Naive thymus-derived CD4-positive, alpha-beta T cell (primary cell): ENCODE measurements around the gene MMP21. TPM values are rescaled to one million over a fixed set of nuclear protein-coding genes. Genes with fewer than 3 reads are reported as not detected.

Source experiments
- ATAC-seq: fragments of 150-1000 bp; cut with Tn5 transposase; 2 replicates; pipeline ENCODE4 v1.10.0; 2021; ENCODE audit warnings: mild to moderate bottlenecking, moderate library complexity
- CTCF ChIA-PET: fragments of 350-600 bp; sonication (Branson Sonifier 250); formaldehyde crosslinking; loops from one replicate; lab custom pipeline; 2021; ENCODE audit warnings: antibody characterized with exemption; lab: Charles Lee
- POLR2A ChIA-PET: fragments of 350-600 bp; sonication (Branson Sonifier 250); formaldehyde crosslinking; loops from one replicate; lab custom pipeline; 2021; ENCODE audit warnings: antibody characterized with exemption, inconsistent platforms; lab: Charles Lee
- DNase-seq, 9 donors: peaks; one replicate each; pipeline versions ENCODE4 v3.0.0 to v3.0.0-alpha.2; 2020 to 2022; ENCODE audit warnings: mixed read lengths in 1 of 9
- H3K27ac ChIP-seq: one replicate; pipeline ENCODE4 v1.7.0; 2013; ENCODE audit warnings: mild to moderate bottlenecking, low read depth, low read length, moderate library complexity
- H3K27me3 ChIP-seq, 2 donors: one replicate each; pipeline ENCODE4 v1.7.0; 2013; ENCODE audit warnings: low read length in 2 of 2, mild to moderate bottlenecking in 2 of 2, moderate library complexity in 2 of 2; ENCODE audit not compliant: control insufficient read depth in 2 of 2, insufficient read depth in 2 of 2
- H3K36me3 ChIP-seq, 3 experiments: 1 replicate in 2 of 3; 2 replicates in 1 of 3; pipeline ENCODE4 v1.7.0; 2013; ENCODE audit warnings: low read length in 3 of 3, mild to moderate bottlenecking in 3 of 3, moderate library complexity in 1 of 3; ENCODE audit not compliant: insufficient read depth in 3 of 3, control insufficient read depth in 2 of 3
- H3K4me1 ChIP-seq, 2 donors: one replicate each; pipeline ENCODE4 v1.7.0; 2013; ENCODE audit warnings: low read length in 2 of 2, mild to moderate bottlenecking in 2 of 2, moderate library complexity in 1 of 2; ENCODE audit not compliant: control insufficient read depth in 2 of 2, insufficient read depth in 2 of 2
- H3K4me3 ChIP-seq: 2 replicates; pipeline ENCODE4 v1.7.0; 2013; ENCODE audit warnings: mild to moderate bottlenecking, low read length
- H3K9me3 ChIP-seq, 3 experiments: 1 replicate in 2 of 3; 2 replicates in 1 of 3; pipeline ENCODE4 v1.7.0; 2013; ENCODE audit warnings: low read length in 3 of 3; ENCODE audit not compliant: control insufficient read depth in 2 of 3
- H3K27ac Mint-ChIP-seq, 9 donors: one replicate each; pipeline ENCODE4 v1.8.0; 2020 to 2022; ENCODE audit warnings: mixed read lengths in 9 of 9, mild to moderate bottlenecking in 8 of 9, moderate library complexity in 5 of 9, inconsistent platforms in 2 of 9
- H3K27me3 Mint-ChIP-seq, 5 donors: one replicate each; pipeline ENCODE4 v1.8.0; 2021 to 2022; ENCODE audit warnings: mixed read lengths in 5 of 5, mild to moderate bottlenecking in 1 of 5
- H3K36me3 Mint-ChIP-seq, 5 donors: one replicate each; pipeline ENCODE4 v1.8.0; 2020 to 2022; ENCODE audit warnings: mixed read lengths in 5 of 5, mild to moderate bottlenecking in 3 of 5, inconsistent platforms in 1 of 5
- H3K4me1 Mint-ChIP-seq, 7 donors: one replicate each; pipeline ENCODE4 v1.8.0; 2020 to 2022; ENCODE audit warnings: mixed read lengths in 7 of 7, mild to moderate bottlenecking in 3 of 7, inconsistent platforms in 1 of 7
- H3K4me3 Mint-ChIP-seq, 10 donors: one replicate each; pipeline ENCODE4 v1.8.0; 2020 to 2022; ENCODE audit warnings: mild to moderate bottlenecking in 10 of 10, mixed read lengths in 10 of 10, moderate library complexity in 6 of 10, inconsistent platforms in 2 of 10
- H3K9me3 Mint-ChIP-seq, 11 donors: one replicate each; pipeline ENCODE4 v1.8.0; 2020 to 2022; ENCODE audit warnings: mixed read lengths in 11 of 11, mild to moderate bottlenecking in 4 of 11, inconsistent platforms in 1 of 11, moderate library complexity in 1 of 11
- intact Hi-C, 2 donors: fragments of 100-400 bp; cut with micrococcal nuclease; formaldehyde crosslinking; loops; one replicate each; pipeline ENCODE4 v1.15.1; 2023
- polyA plus RNA-seq, 2 donors: library from polyadenylated mRNA; unstranded; fragments of 300-500 nt; fragmentation: Illumina TruSeq; gene quantifications; one replicate each; pipeline ENCODE4 v1.2.3, GENCODE V29; 2021
- total RNA-seq, 6 experiments: library from RNA in 5 of 6; stranded (reverse) in 5 of 6; gene quantifications; 1 replicate in 5 of 6; 2 replicates in 1 of 6; pipeline ENCODE4 v1.2.3 and lab custom pipeline; 2021 to 2026

MMP21 gene
- total and polyA plus RNA-seq, 7 experiments from 2014 or later = 0.29 to 0.84 (median 0.40) TPM; not detected in 2

- H3K4me1 Mint-ChIP-seq = peaks cover 3 to 17% (median 8%) of the 10 kb centered on the region in 7 donors
- H3K4me3 Mint-ChIP-seq = no peak overlapping the region
- Histone ChIP-seq H3K4me3 (no peak overlapping the region), H3K27ac (no peak overlapping the region), H3K4me1 (peaks cover 5 to 6% of the 10 kb centered on the region in 2 donors), H3K27me3 (no peaks in the 10 kb centered on the region), H3K9me3 (no peaks in the 10 kb centered on the region), H3K36me3 (peaks cover 0 to 4% (median 0%) of the 10 kb centered on the region in 3 experiments)
- intact Hi-C loops = no loop called here
- no peak for DNase-seq
- H3K36me3 Mint-ChIP-seq = peaks cover 0 to 28% (median 12%) of the 10 kb centered on the region in 5 donors
- H3K9me3 Mint-ChIP-seq = peaks cover 0 to 2% (median 0%) of the 10 kb centered on the region in 11 donors
- peaks cover 0 to 2% (median 0%) of the 10 kb centered on the region in 5 donors for H3K27me3 Mint-ChIP-seq
- POLR2A ChIA-PET = no interaction called here
- CTCF ChIA-PET = no interaction called here
- no peak for ATAC-seq
- H3K27ac Mint-ChIP-seq = no peak overlapping the region
Observed at GRCh38 chr10:125783408-125783807, 7.8 kb upstream of the MMP21 start.

GRCh38 chr10:125782616-125783015, 7.0 kb upstream of the MMP21 start:
- intact Hi-C loops = no loop called here
- peaks cover 0 to 10% (median under 1%) of the 10 kb centered on the region in 7 donors for H3K4me1 Mint-ChIP-seq
- no peaks in the 10 kb centered on the region for H3K9me3 ChIP-seq
- H3K4me3 Mint-ChIP-seq = no peak overlapping the region
- DNase-seq (no peak), ATAC-seq (no peak)
- no peaks in the 10 kb centered on the region for H3K36me3 ChIP-seq
- H3K27me3 Mint-ChIP-seq = peaks cover 0 to 6% (median 0%) of the 10 kb centered on the region in 5 donors
- peaks cover 0 to 2% (median 0%) of the 10 kb centered on the region in 11 donors for H3K9me3 Mint-ChIP-seq
- H3K4me1 ChIP-seq = no peaks in the 10 kb centered on the region
- ChIA-PET CTCF (no interaction called here), POLR2A (no interaction called here)
- no peaks in the 10 kb centered on the region for H3K27me3 ChIP-seq
- no peak overlapping the region for H3K27ac ChIP-seq
- peaks cover 0 to 20% (median 11%) of the 10 kb centered on the region in 5 donors for H3K36me3 Mint-ChIP-seq
- H3K27ac Mint-ChIP-seq = no peak overlapping the region
- H3K4me3 ChIP-seq = no peak overlapping the region

DNA sequence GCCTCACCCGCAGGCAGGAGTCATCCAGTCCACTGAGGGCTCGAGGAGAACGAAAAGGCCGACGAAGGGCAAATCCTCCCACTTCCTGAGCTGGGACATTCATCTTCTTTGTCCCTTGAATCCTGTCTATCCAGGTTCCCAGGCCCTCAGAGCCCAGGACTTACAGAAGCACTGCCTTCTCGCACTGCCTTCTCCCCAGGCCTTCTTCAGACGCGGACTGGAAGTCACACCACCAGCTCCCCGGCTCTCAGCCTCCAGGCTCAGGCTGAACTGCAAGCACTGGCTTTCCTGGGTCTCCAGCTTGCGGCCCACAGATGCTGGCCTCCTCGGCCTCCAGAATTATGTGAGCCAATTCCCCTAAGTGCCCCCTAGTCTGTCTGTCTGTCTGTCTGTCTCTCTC, 6.4 kb upstream of the MMP21 start:
- Mint-ChIP-seq H3K36me3 (peaks cover 0 to 16% (median 6%) of the 10 kb centered on the region in 5 donors), H3K9me3 (peaks cover 0 to 2% (median 0%) of the 10 kb centered on the region in 11 donors), H3K4me1 (peaks cover 0 to 5% (median 0%) of the 10 kb centered on the region in 7 donors), H3K4me3 (no peak overlapping the region), H3K27ac (no peak overlapping the region), H3K27me3 (peaks cover 0 to 6% (median 0%) of the 10 kb centered on the region in 5 donors)
- intact Hi-C loops = no loop called here
- POLR2A ChIA-PET = no interaction called here
- CTCF ChIA-PET = no interaction called here
- H3K4me3 ChIP-seq = no peak overlapping the region
- H3K9me3 ChIP-seq = no peaks in the 10 kb centered on the region
- H3K27ac ChIP-seq = no peak overlapping the region
- no peaks in the 10 kb centered on the region for H3K36me3 ChIP-seq
- H3K4me1 ChIP-seq = no peaks in the 10 kb centered on the region
- DNase-seq (no peak), ATAC-seq (no peak)
- no peaks in the 10 kb centered on the region for H3K27me3 ChIP-seq

DNA sequence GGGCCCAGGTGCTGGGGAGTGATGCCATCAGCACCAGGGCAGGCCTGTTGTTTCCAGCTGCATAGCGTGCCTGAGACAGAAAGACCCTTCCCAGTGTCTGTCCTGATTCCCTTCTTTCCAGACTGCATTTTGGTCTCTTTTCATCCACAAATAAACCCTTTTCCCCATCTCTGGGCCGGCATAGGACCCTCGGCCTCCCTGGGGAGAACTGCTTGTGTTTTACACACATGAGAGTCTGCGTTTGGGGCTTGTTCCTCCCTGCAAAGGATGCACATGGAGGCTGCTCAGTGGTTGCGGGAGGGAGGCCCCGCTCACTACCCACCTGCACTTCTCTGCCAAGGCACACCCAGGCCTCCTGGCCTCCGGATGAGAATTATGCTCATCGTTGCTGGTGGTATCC, 5.8 kb upstream of the MMP21 start:
- Histone ChIP-seq H3K27me3 (no peaks in the 10 kb centered on the region), H3K4me3 (no peak overlapping the region), H3K27ac (no peak overlapping the region), H3K36me3 (no peaks in the 10 kb centered on the region), H3K9me3 (no peaks in the 10 kb centered on the region), H3K4me1 (no peaks in the 10 kb centered on the region)
- ChIA-PET POLR2A (no interaction called here), CTCF (no interaction called here)
- peaks cover 0 to 2% (median 0%) of the 10 kb centered on the region in 11 donors for H3K9me3 Mint-ChIP-seq
- ATAC-seq (no peak), DNase-seq (no peak)
- no peak overlapping the region for H3K27ac Mint-ChIP-seq
- no peak overlapping the region for H3K4me3 Mint-ChIP-seq
- peaks cover 0 to 6% (median 0%) of the 10 kb centered on the region in 5 donors for H3K27me3 Mint-ChIP-seq
- peaks cover 0 to 10% (median 5%) of the 10 kb centered on the region in 5 donors for H3K36me3 Mint-ChIP-seq
- H3K4me1 Mint-ChIP-seq = no peaks in the 10 kb centered on the region
- intact Hi-C loops = no loop called here

- Mint-ChIP-seq H3K9me3 (peaks cover 0 to 2% (median 0%) of the 10 kb centered on the region in 11 donors), H3K4me1 (no peaks in the 10 kb centered on the region), H3K27me3 (peaks cover 0 to 6% (median 0%) of the 10 kb centered on the region in 5 donors), H3K36me3 (peaks cover 0 to 3% (median 0%) of the 10 kb centered on the region in 5 donors), H3K4me3 (no peak overlapping the region), H3K27ac (no peak overlapping the region)
- ATAC-seq (no peak), DNase-seq (no peak)
- Histone ChIP-seq H3K4me1 (no peaks in the 10 kb centered on the region), H3K36me3 (no peaks in the 10 kb centered on the region), H3K4me3 (no peak overlapping the region), H3K27me3 (no peaks in the 10 kb centered on the region), H3K9me3 (no peaks in the 10 kb centered on the region), H3K27ac (no peak overlapping the region)
- intact Hi-C loops = no loop called here
- ChIA-PET POLR2A (no interaction called here), CTCF (no interaction called here)
Observed at GRCh38 chr10:125779403-125780327, 4.0 kb upstream of the MMP21 start.

DNA sequence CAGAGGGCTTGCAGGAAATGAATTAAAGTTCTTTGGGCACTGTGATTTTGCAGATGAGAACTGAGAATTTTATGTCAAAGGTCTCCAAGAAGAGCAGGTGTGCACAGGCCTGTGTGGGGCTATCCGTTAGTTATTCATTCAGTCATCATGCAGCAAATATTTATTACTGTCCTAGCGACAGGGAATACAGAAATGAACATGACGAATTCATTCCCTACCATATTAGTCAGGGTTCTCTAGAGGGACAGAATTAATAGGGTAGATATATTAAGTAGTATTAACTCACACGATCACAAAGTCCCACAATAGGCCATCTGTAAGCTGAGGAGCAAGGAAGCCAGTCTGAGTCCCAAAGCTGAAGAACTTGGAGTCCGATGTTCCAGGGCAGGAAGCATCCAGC, 2.9 kb upstream of the MMP21 start:
- Histone ChIP-seq H3K9me3 (no peaks in the 10 kb centered on the region), H3K27me3 (no peaks in the 10 kb centered on the region), H3K27ac (no peak overlapping the region), H3K4me1 (no peaks in the 10 kb centered on the region), H3K36me3 (no peaks in the 10 kb centered on the region), H3K4me3 (no peak overlapping the region)
- Mint-ChIP-seq H3K4me3 (no peak overlapping the region), H3K9me3 (peaks cover 0 to 2% (median 0%) of the 10 kb centered on the region in 11 donors), H3K36me3 (no peaks in the 10 kb centered on the region), H3K27me3 (peaks cover 0 to 12% (median 4%) of the 10 kb centered on the region in 5 donors), H3K27ac (no peak overlapping the region), H3K4me1 (peaks cover 0 to 6% (median 0%) of the 10 kb centered on the region in 7 donors)
- no peak for ATAC-seq
- POLR2A ChIA-PET = no interaction called here
- CTCF ChIA-PET = no interaction called here
- DNase-seq = no peak
- intact Hi-C loops = no loop called here
